Activated CD4-positive, alpha-beta memory T cell treated with anti-CD3 and anti-CD28 coated beads for 36 hours (primary cell): ENCODE results near the gene KCNE1. TPM values are rescaled to one million over a fixed set of nuclear protein-coding genes. Genes with fewer than 3 reads are reported as not detected.

ENCODE experiments used
- CTCF ChIA-PET: fragments of 350-600 bp; sonication (Branson Sonifier 250); formaldehyde crosslinking; loops from one replicate; lab custom pipeline; 2021; ENCODE audit warnings: antibody characterized with exemption, inconsistent platforms; lab: Charles Lee
- POLR2A ChIA-PET: fragments of 350-600 bp; sonication (Branson Sonifier 250); formaldehyde crosslinking; loops from one replicate; lab custom pipeline; 2021; ENCODE audit warnings: antibody characterized with exemption; lab: Charles Lee
- DNase-seq: peaks from one replicate; pipeline ENCODE4 v3.0.0-alpha.2; 2020
- H3K27ac Mint-ChIP-seq: one replicate; pipeline ENCODE4 v1.8.0; 2021; ENCODE audit warnings: mixed read lengths
- H3K27me3 Mint-ChIP-seq: one replicate; pipeline ENCODE4 v1.8.0; 2021; ENCODE audit warnings: mixed read lengths
- H3K36me3 Mint-ChIP-seq: one replicate; pipeline ENCODE4 v1.8.0; 2021; ENCODE audit warnings: mixed read lengths
- H3K4me1 Mint-ChIP-seq: one replicate; pipeline ENCODE4 v1.8.0; 2021; ENCODE audit warnings: low read depth, mixed read lengths
- H3K4me3 Mint-ChIP-seq: one replicate; pipeline ENCODE4 v1.8.0; 2021; ENCODE audit warnings: mild to moderate bottlenecking, mixed read lengths
- H3K9me3 Mint-ChIP-seq: one replicate; pipeline ENCODE4 v1.8.0; 2021; ENCODE audit warnings: mixed read lengths
- intact Hi-C: fragments of 100-400 bp; cut with micrococcal nuclease; formaldehyde crosslinking; loops from one replicate; pipeline ENCODE4 v1.15.1; 2023
- total RNA-seq, 2 experiments: library from RNA; stranded (reverse); gene quantifications; one replicate each; pipeline ENCODE4 v1.2.3, GENCODE V29; 2021

Gene KCNE1
- total RNA-seq, 2 experiments from 2014 or later: 0.21 to 0.31 TPM

- H3K4me1 Mint-ChIP-seq: peaks cover 18% of the 10 kb centered on the region
- POLR2A ChIA-PET: no interaction called here
- no peak overlapping the region for H3K27ac Mint-ChIP-seq
- intact Hi-C loops: no loop called here
- H3K27me3 Mint-ChIP-seq: no peaks in the 10 kb centered on the region
- peaks cover 11% of the 10 kb centered on the region for H3K9me3 Mint-ChIP-seq
- H3K36me3 Mint-ChIP-seq: peaks cover 11% of the 10 kb centered on the region
- CTCF ChIA-PET: no interaction called here
- no peak overlapping the region for H3K4me3 Mint-ChIP-seq
- DNase-seq: no peak
Observed at GRCh38 chr21:34550182-34550799, 38.3 kb upstream of the KCNE1 start.

GRCh38 chr21:34548781-34549376, 36.9 kb upstream of the KCNE1 start:
- Mint-ChIP-seq H3K4me1 (peaks cover 24% of the 10 kb centered on the region), H3K27me3 (no peaks in the 10 kb centered on the region), H3K36me3 (no peaks in the 10 kb centered on the region), H3K27ac (no peak overlapping the region), H3K9me3 (no peaks in the 10 kb centered on the region), H3K4me3 (no peak overlapping the region)
- no peak for DNase-seq
- CTCF ChIA-PET: no interaction called here
- POLR2A ChIA-PET: no interaction called here
- intact Hi-C loops: loop anchor here (5.0 kb wide), 1 partner anchor 33 kb away; no protein-coding TSS in a partner anchor

GRCh38 chr21:34546542-34546941, 34.5 kb upstream of the KCNE1 start:
- intact Hi-C loops: loop anchor here (5.0 kb wide), 1 partner anchor 36 kb away; no protein-coding TSS in a partner anchor
- ChIA-PET CTCF (interaction anchor here (0.8 to 1.0 kb wide), 2 partner anchors 29 to 36 kb away, joined by 3 read pairs; no protein-coding TSS in a partner anchor), POLR2A (no interaction called here)
- Mint-ChIP-seq H3K4me1 (peaks cover 15% of the 10 kb centered on the region), H3K27me3 (no peaks in the 10 kb centered on the region), H3K27ac (no peak overlapping the region), H3K4me3 (no peak overlapping the region), H3K36me3 (peaks cover 3% of the 10 kb centered on the region), H3K9me3 (peaks cover 9% of the 10 kb centered on the region)
- DNase-seq: no peak

GRCh38 chr21:34545079-34545884, 33.3 kb upstream of the KCNE1 start:
- Mint-ChIP-seq H3K36me3 (peaks cover 3% of the 10 kb centered on the region), H3K4me3 (no peak overlapping the region), H3K4me1 (peaks cover 15% of the 10 kb centered on the region), H3K9me3 (peaks cover 9% of the 10 kb centered on the region), H3K27me3 (no peaks in the 10 kb centered on the region), H3K27ac (peak overlapping the region; percentile 67)
- intact Hi-C loops: loop anchor here (2.0 to 5.0 kb wide), 2 partner anchors 18 to 37 kb away; no protein-coding TSS in a partner anchor
- ChIA-PET POLR2A (interaction anchor here (0.6 kb wide), 1 partner anchor 120 kb away, joined by 5 read pairs; no protein-coding TSS in a partner anchor), CTCF (interaction anchor here (2.0 kb wide), 1 partner anchor 57 kb away, joined by 7 read pairs; no protein-coding TSS in a partner anchor)
- peak; percentile 40 for DNase-seq

GRCh38 chr21:34544032-34544496, 32.1 kb upstream of the KCNE1 start:
- intact Hi-C loops: loop anchor here (2.0 kb wide), 1 partner anchor 17 kb away; no protein-coding TSS in a partner anchor
- peaks cover 15% of the 10 kb centered on the region for H3K4me1 Mint-ChIP-seq
- CTCF ChIA-PET: interaction anchor here (1.1 to 2.0 kb wide), 8 partner anchors 10 to 65 kb away, joined by 3 to 14 read pairs (median 4); no protein-coding TSS in a partner anchor
- H3K27me3 Mint-ChIP-seq: no peaks in the 10 kb centered on the region
- peak; percentile 50 for DNase-seq
- H3K36me3 Mint-ChIP-seq: peaks cover 3% of the 10 kb centered on the region
- POLR2A ChIA-PET: interaction anchor here (0.6 kb wide), 1 partner anchor 9 kb away, joined by 3 read pairs; no protein-coding TSS in a partner anchor
- no peak overlapping the region for H3K27ac Mint-ChIP-seq
- peaks cover 9% of the 10 kb centered on the region for H3K9me3 Mint-ChIP-seq
- H3K4me3 Mint-ChIP-seq: no peak overlapping the region

- H3K36me3 Mint-ChIP-seq: peaks cover 3% of the 10 kb centered on the region
- ChIA-PET CTCF (interaction anchor here (1.1 to 2.0 kb wide), 7 partner anchors 9 to 60 kb away, joined by 3 to 14 read pairs (median 4); no protein-coding TSS in a partner anchor), POLR2A (no interaction called here)
- H3K9me3 Mint-ChIP-seq: peaks cover 9% of the 10 kb centered on the region
- peaks cover 15% of the 10 kb centered on the region for H3K4me1 Mint-ChIP-seq
- H3K27me3 Mint-ChIP-seq: no peaks in the 10 kb centered on the region
- no peak for DNase-seq
- intact Hi-C loops: no loop called here
- no peak overlapping the region for H3K4me3 Mint-ChIP-seq
- no peak overlapping the region for H3K27ac Mint-ChIP-seq
Observed at GRCh38 chr21:34543017-34543416, 31.0 kb upstream of the KCNE1 start.

GRCh38 chr21:34540206-34540605, 28.2 kb upstream of the KCNE1 start:
- Mint-ChIP-seq H3K27me3 (no peaks in the 10 kb centered on the region), H3K4me1 (peaks cover 9% of the 10 kb centered on the region), H3K4me3 (no peak overlapping the region), H3K36me3 (peaks cover 3% of the 10 kb centered on the region), H3K27ac (no peak overlapping the region), H3K9me3 (peaks cover 9% of the 10 kb centered on the region)
- CTCF ChIA-PET: no interaction called here
- intact Hi-C loops: no loop called here
- POLR2A ChIA-PET: no interaction called here
- DNase-seq: no peak

GRCh38 chr21:34537838-34538237, 25.8 kb upstream of the KCNE1 start:
- no peak overlapping the region for H3K27ac Mint-ChIP-seq

GRCh38 chr21:34536820-34537219, 24.8 kb upstream of the KCNE1 start:
- no peak overlapping the region for H3K27ac Mint-ChIP-seq
- no peaks in the 10 kb centered on the region for H3K9me3 Mint-ChIP-seq
- intact Hi-C loops: no loop called here
- ChIA-PET CTCF (no interaction called here), POLR2A (no interaction called here)
- H3K27me3 Mint-ChIP-seq: no peaks in the 10 kb centered on the region
- H3K36me3 Mint-ChIP-seq: no peaks in the 10 kb centered on the region
- no peak overlapping the region for H3K4me3 Mint-ChIP-seq
- no peak for DNase-seq
- H3K4me1 Mint-ChIP-seq: peaks cover 4% of the 10 kb centered on the region

More at GRCh38 chr21:34537838-34538237, 25.8 kb upstream of the KCNE1 start:
- Mint-ChIP-seq H3K9me3 (peaks cover 4% of the 10 kb centered on the region), H3K4me3 (no peak overlapping the region), H3K36me3 (no peaks in the 10 kb centered on the region), H3K4me1 (peaks cover 4% of the 10 kb centered on the region), H3K27me3 (no peaks in the 10 kb centered on the region)
- ChIA-PET CTCF (no interaction called here), POLR2A (no interaction called here)
- no peak for DNase-seq
- intact Hi-C loops: no loop called here

- peaks cover 4% of the 10 kb centered on the region for H3K4me1 Mint-ChIP-seq
- intact Hi-C loops: no loop called here
- POLR2A ChIA-PET: no interaction called here
- no peak overlapping the region for H3K4me3 Mint-ChIP-seq
- no peak overlapping the region for H3K27ac Mint-ChIP-seq
- H3K36me3 Mint-ChIP-seq: no peaks in the 10 kb centered on the region
- DNase-seq: no peak
- H3K27me3 Mint-ChIP-seq: no peaks in the 10 kb centered on the region
- no peaks in the 10 kb centered on the region for H3K9me3 Mint-ChIP-seq
- CTCF ChIA-PET: no interaction called here
Observed at GRCh38 chr21:34536311-34536710, 24.3 kb upstream of the KCNE1 start.

GRCh38 chr21:34535886-34536285, 23.9 kb upstream of the KCNE1 start:
- no peaks in the 10 kb centered on the region for H3K36me3 Mint-ChIP-seq
- no peaks in the 10 kb centered on the region for H3K27me3 Mint-ChIP-seq
- no peak overlapping the region for H3K4me3 Mint-ChIP-seq
- POLR2A ChIA-PET: no interaction called here
- H3K27ac Mint-ChIP-seq: no peak overlapping the region
- DNase-seq: no peak
- intact Hi-C loops: no loop called here
- CTCF ChIA-PET: no interaction called here
- H3K9me3 Mint-ChIP-seq: no peaks in the 10 kb centered on the region
- peaks cover 4% of the 10 kb centered on the region for H3K4me1 Mint-ChIP-seq

- Mint-ChIP-seq H3K27me3 (no peaks in the 10 kb centered on the region), H3K36me3 (no peaks in the 10 kb centered on the region), H3K4me3 (no peak overlapping the region), H3K27ac (no peak overlapping the region), H3K4me1 (peaks cover 4% of the 10 kb centered on the region), H3K9me3 (no peaks in the 10 kb centered on the region)
- DNase-seq: peak; percentile 22
- intact Hi-C loops: no loop called here
- POLR2A ChIA-PET: no interaction called here
- CTCF ChIA-PET: interaction anchor here (0.9 kb wide), 1 partner anchor 9 kb away, joined by 4 read pairs; no protein-coding TSS in a partner anchor
Observed at GRCh38 chr21:34534522-34534921, 22.5 kb upstream of the KCNE1 start.
